Common myeloid progenitor, CD34-positive (primary cell): ENCODE results near the gene PLXNA4.

ENCODE experiments used
- CTCF ChIA-PET: fragments of 350-600 bp; sonication (Branson Sonifier 250); formaldehyde crosslinking; loops from one replicate; lab custom pipeline; 2021; ENCODE audit warnings: antibody characterized with exemption; lab: Charles Lee
- POLR2A ChIA-PET: fragments of 350-600 bp; sonication (Branson Sonifier 250); formaldehyde crosslinking; loops from one replicate; lab custom pipeline; 2021; ENCODE audit warnings: antibody characterized with exemption; lab: Charles Lee
- DNase-seq, 3 donors: peaks; one replicate each; pipeline versions ENCODE4 v3.0.0 to v3.0.0-alpha.2; 2013
- H3K27ac ChIP-seq, 2 experiments: 1 replicate in 1 of 2; 2 replicates in 1 of 2; pipeline ENCODE4 v1.7.0; 2013; ENCODE audit warnings: inconsistent platforms in 2 of 2, low read length in 2 of 2, mild to moderate bottlenecking in 2 of 2, low read depth in 1 of 2, moderate library complexity in 1 of 2; ENCODE audit not compliant: severe bottlenecking in 2 of 2, insufficient read depth in 1 of 2, poor library complexity in 1 of 2
- H3K27me3 ChIP-seq, 5 experiments: replicated peaks in 2 of 5; 1 replicate in 3 of 5; 2 replicates in 2 of 5; pipeline versions ENCODE4 v1.6.1 to v1.7.0; 2013; ENCODE audit warnings: low read length in 4 of 5, mild to moderate bottlenecking in 2 of 5, moderate library complexity in 2 of 5, inconsistent platforms in 1 of 5; ENCODE audit not compliant: insufficient read depth in 5 of 5, control insufficient read depth in 4 of 5
- H3K36me3 ChIP-seq, 4 experiments: 1 replicate in 2 of 4; 2 replicates in 2 of 4; pipeline versions ENCODE4 v1.6.1 to v1.7.0; 2013; ENCODE audit warnings: low read length in 3 of 4, control low read depth in 1 of 4, mild to moderate bottlenecking in 1 of 4; ENCODE audit not compliant: control insufficient read depth in 4 of 4, insufficient read depth in 4 of 4
- H3K4me1 ChIP-seq, 4 experiments: 1 replicate in 3 of 4; 2 replicates in 1 of 4; pipeline versions ENCODE4 v1.6.1 to v1.7.1; 2013; ENCODE audit warnings: low read length in 3 of 4, mild to moderate bottlenecking in 3 of 4, control low read depth in 1 of 4, inconsistent platforms in 1 of 4, moderate library complexity in 1 of 4; ENCODE audit not compliant: control insufficient read depth in 4 of 4, insufficient read depth in 4 of 4; ENCODE audit errors: control extremely low read depth in 1 of 4
- H3K4me3 ChIP-seq, 7 experiments: 1 replicate in 4 of 7; 2 replicates in 3 of 7; pipeline versions ENCODE4 v1.5.1 to v1.7.0; 2013; ENCODE audit warnings: mild to moderate bottlenecking in 7 of 7, low read length in 6 of 7, moderate library complexity in 6 of 7, inconsistent platforms in 2 of 7, low read depth in 2 of 7, control low read depth in 1 of 7; ENCODE audit not compliant: insufficient read depth in 4 of 7, control insufficient read depth in 1 of 7; ENCODE audit errors: extremely low read depth in 1 of 7
- H3K9me3 ChIP-seq, 5 experiments: 1 replicate in 4 of 5; 2 replicates in 1 of 5; pipeline versions ENCODE4 v1.6.1 to v1.7.1; 2013; ENCODE audit warnings: low read length in 4 of 5, mild to moderate bottlenecking in 2 of 5, inconsistent platforms in 1 of 5, low read depth in 1 of 5, moderate library complexity in 1 of 5; ENCODE audit not compliant: control insufficient read depth in 4 of 5, insufficient read depth in 2 of 5; ENCODE audit errors: control extremely low read depth in 1 of 5
- WGBS: methylation state at CpG from one replicate; pipeline ENCODE4 v1.1.5; 2013; ENCODE audit not compliant: insufficient coverage; 5-methylcytosine and 5-hydroxymethylcytosine counted together

Gene PLXNA4

GRCh38 chr7:132544025-132544424 lies 32.2 kb downstream of the PLXNA4 start:
- peaks cover 0 to 2% (median 0%) of the 10 kb centered on the region in 5 experiments for H3K27me3 ChIP-seq
- H3K4me3 ChIP-seq, result no peak overlapping the region
- no peaks in the 10 kb centered on the region for H3K4me1 ChIP-seq
- no peak overlapping the region for H3K27ac ChIP-seq
- DNase-seq, result no peak
- 100% methylated on average over 1 of the region's 1 CpG for WGBS
- ChIA-PET POLR2A (no interaction called here), CTCF (interaction anchor here (1.6 kb wide), 1 partner anchor 28 kb away, joined by 4 read pairs; no protein-coding TSS in a partner anchor)
- no peaks in the 10 kb centered on the region for H3K36me3 ChIP-seq
- H3K9me3 ChIP-seq, result peaks cover 0 to 9% (median 0%) of the 10 kb centered on the region in 5 experiments

GRCh38 chr7:132542895-132543294 lies 33.4 kb downstream of the PLXNA4 start:
- H3K27me3 ChIP-seq, result no peaks in the 10 kb centered on the region
- H3K36me3 ChIP-seq, result no peaks in the 10 kb centered on the region
- no CpG with 5 or more reads among the region's 1 CpG for WGBS
- H3K9me3 ChIP-seq, result peaks cover 0 to 9% (median 0%) of the 10 kb centered on the region in 5 experiments
- H3K27ac ChIP-seq, result no peak overlapping the region
- H3K4me3 ChIP-seq, result no peak overlapping the region
- POLR2A ChIA-PET, result no interaction called here
- CTCF ChIA-PET, result interaction anchor here (0.9 to 1.4 kb wide), 2 partner anchors 16 to 25 kb away, joined by 3 read pairs; no protein-coding TSS in a partner anchor
- peaks cover 0 to 1% (median 0%) of the 10 kb centered on the region in 4 experiments for H3K4me1 ChIP-seq
- no peak for DNase-seq

- Histone ChIP-seq H3K4me1 (peaks cover 0 to 9% (median 0%) of the 10 kb centered on the region in 4 experiments), H3K4me3 (no peak overlapping the region), H3K27ac (no peak overlapping the region), H3K27me3 (no peaks in the 10 kb centered on the region), H3K36me3 (no peaks in the 10 kb centered on the region), H3K9me3 (peaks cover 0 to 9% (median 0%) of the 10 kb centered on the region in 5 experiments)
- ChIA-PET POLR2A (no interaction called here), CTCF (no interaction called here)
- WGBS, result 69% methylated on average over 3 of the region's 6 CpGs
- DNase-seq, result no peak
Observed at GRCh38 chr7:132541656-132542055, 34.6 kb downstream of the PLXNA4 start.

GRCh38 chr7:132537456-132538145 lies 38.7 kb downstream of the PLXNA4 start:
- CTCF ChIA-PET, result no interaction called here
- Histone ChIP-seq H3K4me1 (peaks cover 0 to 9% (median 0%) of the 10 kb centered on the region in 4 experiments), H3K36me3 (no peaks in the 10 kb centered on the region), H3K9me3 (no peaks in the 10 kb centered on the region), H3K27ac (no peak overlapping the region), H3K27me3 (no peaks in the 10 kb centered on the region), H3K4me3 (no peak overlapping the region)
- WGBS, result 80% methylated on average over 8 of the region's 8 CpGs
- POLR2A ChIA-PET, result no interaction called here
- DNase-seq, result no peak

GRCh38 chr7:132536654-132537395 lies 39.4 kb downstream of the PLXNA4 start:
- Histone ChIP-seq H3K36me3 (no peaks in the 10 kb centered on the region), H3K4me3 (no peak overlapping the region), H3K9me3 (no peaks in the 10 kb centered on the region), H3K27me3 (no peaks in the 10 kb centered on the region), H3K4me1 (peaks cover 0 to 13% (median 0%) of the 10 kb centered on the region in 4 experiments), H3K27ac (no peak overlapping the region)
- ChIA-PET POLR2A (no interaction called here), CTCF (no interaction called here)
- 90% methylated on average over 9 of the region's 13 CpGs for WGBS
- no peak for DNase-seq

- H3K27me3 ChIP-seq, result no peaks in the 10 kb centered on the region
Observed at GRCh38 chr7:132533916-132534315, 42.4 kb downstream of the PLXNA4 start.

GRCh38 chr7:132532281-132532680 lies 44.0 kb downstream of the PLXNA4 start:
- Histone ChIP-seq H3K4me3 (no peak overlapping the region), H3K27ac (no peak overlapping the region), H3K9me3 (no peaks in the 10 kb centered on the region), H3K27me3 (no peaks in the 10 kb centered on the region), H3K36me3 (no peaks in the 10 kb centered on the region), H3K4me1 (peaks cover 0 to 15% (median 0%) of the 10 kb centered on the region in 4 experiments)
- CTCF ChIA-PET, result interaction anchor here (0.6 kb wide), 1 partner anchor 22 kb away, joined by 3 read pairs; no protein-coding TSS in a partner anchor
- POLR2A ChIA-PET, result no interaction called here
- peak in 2 of 3 donors; percentile 13 to 19 for DNase-seq
- 96% methylated on average over 3 of the region's 4 CpGs for WGBS

More at GRCh38 chr7:132533916-132534315, 42.4 kb downstream of the PLXNA4 start:
- H3K4me1 ChIP-seq, result peaks cover 0 to 22% (median 0%) of the 10 kb centered on the region in 4 experiments
- ChIA-PET POLR2A (no interaction called here), CTCF (no interaction called here)
- no peak for DNase-seq
- no peaks in the 10 kb centered on the region for H3K36me3 ChIP-seq
- 67% methylated on average over 2 of the region's 2 CpGs for WGBS
- H3K9me3 ChIP-seq, result no peaks in the 10 kb centered on the region
- H3K4me3 ChIP-seq, result no peak overlapping the region
- H3K27ac ChIP-seq, result no peak overlapping the region
